Endodermal cell (in vitro differentiated cells): ENCODE results near the gene ECE1. TPM values are rescaled to one million over a fixed set of nuclear protein-coding genes. Genes with fewer than 3 reads are reported as not detected.
A peak's percentile ranks its signal among the peaks of the same experiment; 100 is the strongest.

Experiments
- DNase-seq: peaks from one replicate; pipeline ENCODE4 v3.0.0-alpha.2; 2017
- H3K27ac ChIP-seq: 2 replicates; pipeline ENCODE4 v1.5.1; 2013; ENCODE audit warnings: mild to moderate bottlenecking, low read depth, low read length, moderate library complexity
- H3K27me3 ChIP-seq: 2 replicates; pipeline ENCODE4 v1.6.1; 2013; ENCODE audit warnings: mild to moderate bottlenecking, low read length, moderate library complexity; ENCODE audit not compliant: insufficient read depth, control insufficient read depth, poor library complexity, severe bottlenecking
- H3K36me3 ChIP-seq: 2 replicates; pipeline ENCODE4 v1.7.0; 2013; ENCODE audit warnings: mild to moderate bottlenecking, low read length, moderate library complexity; ENCODE audit not compliant: control insufficient read depth, insufficient read depth
- H3K4me1 ChIP-seq: one replicate; pipeline ENCODE4 v1.7.0; 2013; ENCODE audit warnings: low read length; ENCODE audit not compliant: control insufficient read depth, insufficient read depth
- H3K4me3 ChIP-seq: 2 replicates; pipeline ENCODE4 v1.5.1; 2013; ENCODE audit warnings: mild to moderate bottlenecking, low read length, moderate library complexity
- H3K9ac ChIP-seq: 2 replicates; pipeline ENCODE4 v1.6.1; 2013; ENCODE audit warnings: mild to moderate bottlenecking, low read length, moderate library complexity; ENCODE audit not compliant: poor library complexity, severe bottlenecking; ENCODE audit errors: extremely low read depth
- H3K9me3 ChIP-seq: 2 replicates; pipeline ENCODE4 v1.6.1; 2013; ENCODE audit warnings: mild to moderate bottlenecking, low read length, moderate library complexity; ENCODE audit not compliant: control insufficient read depth
- H3K27ac Mint-ChIP-seq: 2 replicates; pipeline ENCODE4 v1.8.0; 2020; ENCODE audit warnings: mixed read lengths
- H3K27me3 Mint-ChIP-seq: 2 replicates; pipeline ENCODE4 v1.8.0; 2021; ENCODE audit warnings: mild to moderate bottlenecking, mixed read lengths; ENCODE audit not compliant: insufficient read depth
- H3K36me3 Mint-ChIP-seq: 2 replicates; pipeline ENCODE4 v1.8.0; 2020; ENCODE audit warnings: low read depth, mixed read lengths
- H3K4me1 Mint-ChIP-seq: 2 replicates; pipeline ENCODE4 v1.8.0; 2020; ENCODE audit warnings: mixed read lengths
- H3K4me3 Mint-ChIP-seq: 2 replicates; pipeline ENCODE4 v1.8.0; 2020; ENCODE audit warnings: mild to moderate bottlenecking, moderate library complexity, mixed read lengths
- H3K9me3 Mint-ChIP-seq: 2 replicates; pipeline ENCODE4 v1.8.0; 2020; ENCODE audit warnings: mild to moderate bottlenecking, mixed read lengths
- CTCF ChIP-seq: fragments of 200-600 bp; sonication (generic); conservative IDR thresholded peaks from 2 replicates; pipeline ENCODE4 v1.5.0; 2021; ENCODE audit warnings: antibody characterized with exemption, mild to moderate bottlenecking
- WGBS, 2 experiments: methylation state at CpG; one replicate each; pipeline versions ENCODE4 v1.1.5 to v1.1.7; 2013; ENCODE audit warnings: missing lambda C conversion rate in 2 of 2, mixed read lengths in 1 of 2; ENCODE audit not compliant: insufficient coverage in 1 of 2, insufficient read length in 1 of 2; 5-methylcytosine and 5-hydroxymethylcytosine counted together
- total RNA-seq, 2 donors: library from RNA; stranded (reverse); fragmentation: NEBNext Ultra II Directional in 1 of 2; extraction: Animal tissue kit (Norgen Biotek cat#: 25700) in 1 of 2; gene quantifications; 2 replicates in 1 of 2; 3 replicates in 1 of 2; pipeline ENCODE4 v1.2.1, GENCODE V29; 2021

ECE1 gene
- total RNA-seq, 2 donors from 2014 or later = 47.8 to 57.9 TPM

- DNase-seq = peak; percentile 49
- Histone ChIP-seq H3K36me3 (no peaks in the 10 kb centered on the region), H3K4me3 (no peak overlapping the region), H3K9me3 (no peaks in the 10 kb centered on the region), H3K27ac (peak overlapping the region; percentile 16), H3K27me3 (no peaks in the 10 kb centered on the region), H3K9ac (no peak overlapping the region), H3K4me1 (peaks cover 1% of the 10 kb centered on the region)
- Mint-ChIP-seq H3K4me1 (peaks cover 23% of the 10 kb centered on the region), H3K9me3 (no peaks in the 10 kb centered on the region), H3K4me3 (no peak overlapping the region), H3K27me3 (peaks cover 2% of the 10 kb centered on the region), H3K36me3 (no peaks in the 10 kb centered on the region), H3K27ac (no peak overlapping the region)
- TF ChIP-seq CTCF = peak; percentile 42
- 78 to 85% methylated on average over 6 to 11 of the region's 11 CpGs for WGBS, 2 experiments
Measured at GRCh38 chr1:21302747-21303715, 12.8 kb upstream of the ECE1 start.

- WGBS, 2 experiments = 82 to 86% methylated on average over 9 to 10 of the region's 10 CpGs
- H3K4me1 ChIP-seq = no peaks in the 10 kb centered on the region
Measured at GRCh38 chr1:21301794-21302440, 11.7 kb upstream of the ECE1 start.

GRCh38 chr1:21300774-21301173 is 10.5 kb upstream of the ECE1 start:
- Histone ChIP-seq H3K27me3 (no peaks in the 10 kb centered on the region), H3K36me3 (no peaks in the 10 kb centered on the region), H3K27ac (no peak overlapping the region), H3K4me3 (no peak overlapping the region), H3K4me1 (no peaks in the 10 kb centered on the region), H3K9me3 (no peaks in the 10 kb centered on the region), H3K9ac (no peak overlapping the region)
- no peak for TF ChIP-seq CTCF
- no peak overlapping the region for H3K27ac Mint-ChIP-seq
- no peaks in the 10 kb centered on the region for H3K9me3 Mint-ChIP-seq
- H3K4me1 Mint-ChIP-seq = peaks cover 12% of the 10 kb centered on the region
- H3K4me3 Mint-ChIP-seq = no peak overlapping the region
- H3K27me3 Mint-ChIP-seq = peaks cover 2% of the 10 kb centered on the region
- H3K36me3 Mint-ChIP-seq = no peaks in the 10 kb centered on the region
- no peak for DNase-seq

More at GRCh38 chr1:21301794-21302440, 11.7 kb upstream of the ECE1 start:
- Histone ChIP-seq H3K9ac (no peak overlapping the region), H3K4me3 (no peak overlapping the region), H3K36me3 (no peaks in the 10 kb centered on the region), H3K27ac (no peak overlapping the region), H3K9me3 (no peaks in the 10 kb centered on the region), H3K27me3 (no peaks in the 10 kb centered on the region)
- peaks cover 12% of the 10 kb centered on the region for H3K4me1 Mint-ChIP-seq
- peaks cover 2% of the 10 kb centered on the region for H3K27me3 Mint-ChIP-seq
- TF ChIP-seq CTCF = no peak
- DNase-seq = peak; percentile 48
- H3K9me3 Mint-ChIP-seq = no peaks in the 10 kb centered on the region
- no peak overlapping the region for H3K4me3 Mint-ChIP-seq
- no peaks in the 10 kb centered on the region for H3K36me3 Mint-ChIP-seq
- no peak overlapping the region for H3K27ac Mint-ChIP-seq
